ENCODE results near the gene NAALADL2. TPM values are rescaled to one million over a fixed set of nuclear protein-coding genes. Genes with fewer than 3 reads are reported as not detected.

NAALADL2 gene
- polyA plus RNA-seq, 3 donors = not detected

GRCh38 chr3:175512700-175513099 lies 653.6 kb downstream of the NAALADL2 start:
- intact Hi-C loops (cut with micrococcal nuclease) = no loop called here
- Histone ChIP-seq H3K36me3 (replicated peaks in 1 of 2; ENCODE audit: control insufficient read depth in 1 of 2, insufficient read depth in 2 of 2, low read length in 2 of 2) (no peaks in the 10 kb centered on the region), H3K4me1 (ENCODE audit: control insufficient read depth in 1 of 2, insufficient read depth in 2 of 2, low read length in 2 of 2) (no peaks in the 10 kb centered on the region), H3K27me3 (ENCODE audit: control insufficient read depth in 2 of 2, insufficient read depth in 2 of 2, low read length in 2 of 2) (no peaks in the 10 kb centered on the region), H3K9me3 (replicated peaks in 1 of 2; ENCODE audit: control insufficient read depth in 1 of 2, insufficient read depth in 1 of 2, low read length in 2 of 2) (peaks cover 0 to 2% of the 10 kb centered on the region in 2 donors), H3K79me2 (ENCODE audit: insufficient read depth, low read length) (no peaks in the 10 kb centered on the region), H3K4me3 (replicated peaks in 1 of 3; ENCODE audit: low read depth in 2 of 3, low read length in 3 of 3) (no peak overlapping the region), H3K27ac (ENCODE audit: low read depth in 1 of 2, low read length in 2 of 2) (no peak overlapping the region), H3K4me2 (replicated peaks; ENCODE audit: extremely low read depth, low read length, poor library complexity, severe bottlenecking) (no peak overlapping the region), H2AFZ (ENCODE audit: insufficient read depth, low read depth, low read length, poor library complexity, severe bottlenecking) (no peak overlapping the region), H3K9ac (ENCODE audit: insufficient read depth, low read length, poor library complexity, severe bottlenecking) (no peak overlapping the region), H4K20me1 (ENCODE audit: insufficient read depth, low read length) (no peaks in the 10 kb centered on the region)
- no peaks in the 10 kb centered on the region for H3K27me3 Mint-ChIP-seq (ENCODE audit: low read depth in 3 of 3)
- peaks cover 0 to 16% (median 4%) of the 10 kb centered on the region in 7 donors for H3K9me3 Mint-ChIP-seq
- H3K36me3 Mint-ChIP-seq = no peaks in the 10 kb centered on the region
- no peak for TF ChIP-seq CTCF (IDR thresholded peaks at IDR 0.05)
- H3K27ac Mint-ChIP-seq = no peak overlapping the region
- H3K4me1 Mint-ChIP-seq = no peaks in the 10 kb centered on the region
- DNase-seq = no peak
- H3K4me3 Mint-ChIP-seq = no peak overlapping the region
- WGBS (ENCODE audit: insufficient coverage) = 86% methylated on average over 2 of the region's 2 CpGs

- WGBS (ENCODE audit: insufficient coverage) = 61% methylated on average over 2 of the region's 3 CpGs
- Histone ChIP-seq H4K20me1 (ENCODE audit: insufficient read depth, low read length) (no peaks in the 10 kb centered on the region), H3K9ac (ENCODE audit: insufficient read depth, low read length, poor library complexity, severe bottlenecking) (no peak overlapping the region), H3K9me3 (replicated peaks in 1 of 2; ENCODE audit: control insufficient read depth in 1 of 2, insufficient read depth in 1 of 2, low read length in 2 of 2) (peaks cover 0 to 4% of the 10 kb centered on the region in 2 donors), H3K4me3 (replicated peaks in 1 of 3; ENCODE audit: low read depth in 2 of 3, low read length in 3 of 3) (no peak overlapping the region), H3K4me1 (ENCODE audit: control insufficient read depth in 1 of 2, insufficient read depth in 2 of 2, low read length in 2 of 2) (no peaks in the 10 kb centered on the region), H3K27ac (ENCODE audit: low read depth in 1 of 2, low read length in 2 of 2) (no peak overlapping the region), H3K27me3 (ENCODE audit: control insufficient read depth in 2 of 2, insufficient read depth in 2 of 2, low read length in 2 of 2) (no peaks in the 10 kb centered on the region), H3K36me3 (replicated peaks in 1 of 2; ENCODE audit: control insufficient read depth in 1 of 2, insufficient read depth in 2 of 2, low read length in 2 of 2) (no peaks in the 10 kb centered on the region), H3K79me2 (ENCODE audit: insufficient read depth, low read length) (no peaks in the 10 kb centered on the region), H2AFZ (ENCODE audit: insufficient read depth, low read depth, low read length, poor library complexity, severe bottlenecking) (no peak overlapping the region), H3K4me2 (replicated peaks; ENCODE audit: extremely low read depth, low read length, poor library complexity, severe bottlenecking) (no peak overlapping the region)
- H3K4me3 Mint-ChIP-seq = no peak overlapping the region
- peaks cover 0 to 5% (median 2%) of the 10 kb centered on the region in 7 donors for H3K9me3 Mint-ChIP-seq
- H3K36me3 Mint-ChIP-seq = no peaks in the 10 kb centered on the region
- no peaks in the 10 kb centered on the region for H3K4me1 Mint-ChIP-seq
- TF ChIP-seq CTCF (IDR thresholded peaks at IDR 0.05) = no peak
- DNase-seq = no peak
- H3K27ac Mint-ChIP-seq = no peak overlapping the region
- intact Hi-C loops (cut with micrococcal nuclease) = no loop called here
- H3K27me3 Mint-ChIP-seq (ENCODE audit: low read depth in 3 of 3) = peaks cover 0 to under 1% (median 0%) of the 10 kb centered on the region in 3 donors
Observed at GRCh38 chr3:175518459-175518858, 659.3 kb downstream of the NAALADL2 start.

Data from CD14-positive monocyte (primary cell).